NCI-H2107 treated with DMSO at 0.1 percent for 48 hours (cell line): Measurements from ENCODE around the gene DOLPP1.

ENCODE experiments used
- DNase-seq: peaks from one replicate; lab custom pipeline; 2025; ENCODE audit not compliant: unreplicated experiment; lab: John Stamatoyannopoulos, UW

DOLPP1 gene

DNA sequence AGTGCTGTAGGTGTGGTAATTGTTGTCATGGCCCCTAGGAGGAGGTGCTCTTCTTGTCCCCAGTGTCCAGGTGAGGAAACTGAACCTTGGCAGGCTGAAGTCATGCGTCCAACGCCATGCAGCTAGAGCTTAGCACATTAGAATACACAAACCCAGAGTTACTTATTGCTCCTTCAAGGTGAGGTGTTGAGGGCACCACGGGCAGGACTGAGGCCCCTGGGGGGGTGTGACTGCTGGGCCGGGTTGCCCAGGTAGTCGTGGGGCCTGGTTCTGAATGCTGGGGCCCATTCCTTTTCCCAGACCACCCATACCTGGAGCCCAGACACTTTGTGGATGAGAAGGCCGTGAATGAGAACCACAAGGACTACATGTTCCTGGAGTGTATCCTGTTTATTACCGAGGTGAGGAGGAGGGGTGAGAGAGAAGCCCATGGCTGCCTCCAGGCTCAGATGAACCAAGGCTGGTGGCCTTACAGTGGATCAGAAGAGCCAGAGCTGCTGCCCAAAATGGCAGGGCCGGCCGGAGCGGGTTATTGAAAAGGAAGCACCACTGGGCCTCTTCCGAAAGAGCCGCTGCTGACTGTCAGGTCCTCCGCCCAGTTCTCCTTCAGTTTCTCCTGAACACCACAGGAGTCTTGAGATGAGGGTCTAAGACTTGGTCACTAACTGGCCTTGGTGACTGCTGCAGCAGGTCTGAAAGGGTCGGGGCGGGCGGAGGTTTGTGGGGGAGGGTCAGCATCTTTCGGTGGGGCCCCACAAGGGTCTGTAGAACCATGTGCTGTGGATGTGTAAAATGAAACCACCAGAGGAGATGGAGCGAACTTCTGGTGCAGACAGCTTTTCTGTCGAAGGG lies 56.6 kb downstream of the DOLPP1 start:
- no peak for DNase-seq

DNA sequence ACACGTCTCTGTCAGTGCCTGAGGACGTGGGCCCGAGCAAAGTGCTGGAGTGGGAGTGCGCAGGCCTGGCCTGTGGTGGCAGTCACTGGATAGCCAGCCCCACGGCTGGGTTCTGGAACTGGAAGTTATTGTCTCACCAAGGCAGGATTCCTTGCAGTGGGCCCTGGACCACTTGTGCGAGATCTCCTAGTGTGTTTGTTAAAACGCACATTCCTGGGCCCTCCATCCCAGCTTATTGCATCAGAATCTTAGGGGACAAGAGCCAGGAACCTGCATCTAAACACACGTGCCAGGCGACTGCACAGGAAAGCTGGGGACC lies 57.2 kb downstream of the DOLPP1 start:
- no peak for DNase-seq

DNA sequence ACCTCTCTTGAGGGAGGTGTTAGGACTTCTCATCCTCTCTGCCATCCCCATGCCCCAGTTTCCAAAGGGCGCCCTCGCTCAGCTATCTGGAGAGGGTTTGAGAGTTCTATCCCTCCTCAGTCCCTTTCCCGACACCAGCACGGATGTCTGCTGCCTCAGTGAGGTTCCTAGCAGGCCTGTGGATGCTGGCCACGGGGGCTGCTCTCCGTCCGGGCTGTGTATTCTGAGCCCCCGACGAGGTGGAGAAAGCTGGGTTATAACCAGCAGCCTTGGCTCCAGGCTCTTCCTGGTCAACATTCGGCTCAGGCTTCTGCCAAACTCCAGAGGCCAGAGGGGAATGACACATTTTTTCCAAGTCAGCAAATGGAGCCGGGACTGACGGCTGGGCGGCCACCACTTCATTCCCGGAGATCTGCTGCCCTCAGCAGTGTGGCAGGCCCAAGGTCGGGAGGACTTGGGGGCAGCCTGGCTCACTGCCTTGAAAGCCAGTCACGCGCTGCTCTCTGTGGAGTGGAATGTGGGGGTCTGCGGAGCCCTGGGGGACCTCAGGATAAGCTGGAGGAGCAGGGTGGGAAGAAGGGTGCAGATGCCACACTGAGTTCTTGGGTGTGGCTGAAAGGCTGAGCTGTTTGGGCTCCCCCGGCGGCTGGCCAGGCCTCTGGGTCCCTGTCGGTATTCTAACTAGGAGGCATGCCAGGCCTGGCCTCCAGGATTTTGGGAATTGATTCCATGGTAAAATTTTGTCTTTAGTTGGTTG lies 57.7 kb downstream of the DOLPP1 start:
- DNase-seq: no peak

DNA sequence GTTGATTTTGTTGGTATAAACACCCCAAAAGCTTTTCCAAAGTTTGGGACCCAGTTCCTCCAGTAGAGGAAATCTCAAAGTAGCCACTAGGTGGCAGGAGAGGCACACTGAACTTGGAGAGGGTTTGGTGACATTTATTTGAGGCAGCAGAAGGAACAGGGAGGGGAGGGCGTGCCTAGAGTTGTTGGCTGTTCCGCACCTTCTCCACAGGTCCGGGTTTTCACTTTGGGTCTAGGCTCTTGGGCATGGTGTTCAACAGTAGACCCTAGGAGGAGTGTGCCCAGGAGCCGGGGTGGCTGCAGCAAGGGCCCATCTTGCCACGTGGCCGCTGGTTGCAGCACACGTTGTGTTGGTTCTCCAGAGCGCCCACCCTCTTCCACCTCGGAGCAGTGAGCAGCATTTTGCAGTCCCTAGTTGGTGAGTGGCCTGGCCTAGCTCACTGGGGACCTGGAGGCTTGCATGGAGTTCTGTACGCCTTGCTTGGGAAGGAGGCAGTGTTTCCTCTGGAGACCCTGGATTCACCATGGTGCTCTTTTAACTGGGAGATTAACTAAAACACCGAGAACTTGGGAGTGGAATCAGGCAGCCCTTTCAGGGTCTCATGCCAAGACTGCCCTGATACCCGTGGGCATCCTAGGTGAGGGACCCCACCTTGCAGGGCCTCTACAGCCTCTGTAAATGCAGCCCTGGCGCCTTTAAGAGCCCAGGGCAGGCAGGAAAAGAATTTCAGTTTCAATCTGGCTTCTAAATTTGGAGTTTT lies 58.5 kb downstream of the DOLPP1 start:
- DNase-seq: peak; percentile 86

DNA sequence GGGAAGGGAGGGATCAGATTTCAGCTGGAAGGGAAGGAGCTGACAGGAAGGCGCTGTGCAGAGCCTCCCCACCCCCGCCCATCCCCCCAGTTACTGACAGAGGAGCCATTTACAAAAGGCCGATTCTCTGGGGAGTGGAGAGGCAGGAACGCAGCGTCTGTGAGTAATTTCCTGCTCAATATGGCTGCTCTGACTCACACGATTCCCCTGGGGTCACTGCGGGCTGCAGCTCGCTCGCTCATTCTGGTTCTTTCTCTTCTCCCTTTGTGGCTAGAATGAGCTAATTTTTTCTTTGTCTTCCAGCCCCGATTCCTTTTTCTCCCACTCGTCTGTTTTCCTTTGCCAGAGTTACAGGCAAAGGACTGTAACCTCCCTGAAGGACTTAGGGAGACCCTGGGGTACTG lies 59.1 kb downstream of the DOLPP1 start:
- peak; percentile 98 for DNase-seq
